CD4-positive, alpha-beta memory T cell (primary cell): ENCODE data around the gene SEL1L3. TPM values are rescaled to one million over a fixed set of nuclear protein-coding genes. Genes with fewer than 3 reads are reported as not detected.

ENCODE experiments used
- CTCF ChIA-PET: fragments of 350-600 bp; sonication (Branson Sonifier 250); formaldehyde crosslinking; loops from one replicate; lab custom pipeline; 2021; ENCODE audit warnings: inconsistent platforms; ENCODE audit not compliant: partially characterized antibody; lab: Charles Lee
- POLR2A ChIA-PET: fragments of 350-600 bp; sonication (Branson Sonifier 250); formaldehyde crosslinking; loops from one replicate; lab custom pipeline; 2021; ENCODE audit not compliant: partially characterized antibody; lab: Charles Lee
- DNase-seq, 5 donors: peaks; one replicate each; pipeline versions ENCODE4 v3.0.0 to v3.0.0-alpha.2; 2020 to 2022; ENCODE audit warnings: mixed read lengths in 1 of 5
- H3K27ac ChIP-seq: one replicate; pipeline ENCODE4 v1.7.0; 2013; ENCODE audit warnings: low read depth, low read length
- H3K27me3 ChIP-seq: 2 replicates; pipeline ENCODE4 v1.7.0; 2013; ENCODE audit warnings: mild to moderate bottlenecking, low read length, moderate library complexity; ENCODE audit not compliant: insufficient read depth
- H3K36me3 ChIP-seq: 2 replicates; pipeline ENCODE4 v1.7.0; 2013; ENCODE audit warnings: mild to moderate bottlenecking, low read length, moderate library complexity; ENCODE audit not compliant: insufficient read depth
- H3K4me1 ChIP-seq: 2 replicates; pipeline ENCODE4 v1.7.0; 2013; ENCODE audit warnings: mild to moderate bottlenecking, low read length, moderate library complexity; ENCODE audit not compliant: insufficient read depth
- H3K4me3 ChIP-seq, 2 donors: one replicate each; pipeline ENCODE4 v1.7.0; 2013; ENCODE audit warnings: low read length in 2 of 2, mild to moderate bottlenecking in 1 of 2
- H3K9me3 ChIP-seq, 2 donors: one replicate each; pipeline ENCODE4 v1.7.0; 2013; ENCODE audit warnings: low read length in 2 of 2, control low read depth in 1 of 2; ENCODE audit not compliant: control insufficient read depth in 1 of 2
- H3K27ac Mint-ChIP-seq, 7 donors: one replicate each; pipeline ENCODE4 v1.8.0; 2020 to 2021; ENCODE audit warnings: mixed read lengths in 7 of 7, mild to moderate bottlenecking in 6 of 7, inconsistent platforms in 3 of 7, moderate library complexity in 3 of 7
- H3K27me3 Mint-ChIP-seq, 2 donors: one replicate each; pipeline ENCODE4 v1.8.0; 2020 to 2021; ENCODE audit warnings: mixed read lengths in 2 of 2
- H3K36me3 Mint-ChIP-seq, 2 donors: one replicate each; pipeline ENCODE4 v1.8.0; 2020 to 2021; ENCODE audit warnings: mixed read lengths in 2 of 2, inconsistent platforms in 1 of 2, mild to moderate bottlenecking in 1 of 2
- H3K4me1 Mint-ChIP-seq, 4 donors: one replicate each; pipeline ENCODE4 v1.8.0; 2020 to 2021; ENCODE audit warnings: mixed read lengths in 4 of 4, mild to moderate bottlenecking in 1 of 4
- H3K4me3 Mint-ChIP-seq, 8 donors: one replicate each; pipeline ENCODE4 v1.8.0; 2020 to 2021; ENCODE audit warnings: mixed read lengths in 8 of 8, mild to moderate bottlenecking in 7 of 8, moderate library complexity in 6 of 8, inconsistent platforms in 3 of 8
- H3K9me3 Mint-ChIP-seq, 8 donors: one replicate each; pipeline ENCODE4 v1.8.0; 2020 to 2021; ENCODE audit warnings: mixed read lengths in 8 of 8, mild to moderate bottlenecking in 5 of 8, inconsistent platforms in 3 of 8, moderate library complexity in 1 of 8
- intact Hi-C: fragments of 100-400 bp; cut with micrococcal nuclease; formaldehyde crosslinking; loops from one replicate; pipeline ENCODE4 v1.15.1; 2023
- polyA plus RNA-seq, 2 donors: library from polyadenylated mRNA; unstranded; fragments of 300-500 nt; fragmentation: Illumina TruSeq; gene quantifications; one replicate each; pipeline ENCODE4 v1.2.3, GENCODE V29; 2021
- total RNA-seq, 2 experiments: library from RNA; stranded (reverse); gene quantifications; one replicate each; pipeline ENCODE4 v1.2.3, GENCODE V29; 2021

SEL1L3 gene
- total and polyA plus RNA-seq, 4 experiments from 2014 or later, result 61.3 to 68.8 (median 62.9) TPM

DNA sequence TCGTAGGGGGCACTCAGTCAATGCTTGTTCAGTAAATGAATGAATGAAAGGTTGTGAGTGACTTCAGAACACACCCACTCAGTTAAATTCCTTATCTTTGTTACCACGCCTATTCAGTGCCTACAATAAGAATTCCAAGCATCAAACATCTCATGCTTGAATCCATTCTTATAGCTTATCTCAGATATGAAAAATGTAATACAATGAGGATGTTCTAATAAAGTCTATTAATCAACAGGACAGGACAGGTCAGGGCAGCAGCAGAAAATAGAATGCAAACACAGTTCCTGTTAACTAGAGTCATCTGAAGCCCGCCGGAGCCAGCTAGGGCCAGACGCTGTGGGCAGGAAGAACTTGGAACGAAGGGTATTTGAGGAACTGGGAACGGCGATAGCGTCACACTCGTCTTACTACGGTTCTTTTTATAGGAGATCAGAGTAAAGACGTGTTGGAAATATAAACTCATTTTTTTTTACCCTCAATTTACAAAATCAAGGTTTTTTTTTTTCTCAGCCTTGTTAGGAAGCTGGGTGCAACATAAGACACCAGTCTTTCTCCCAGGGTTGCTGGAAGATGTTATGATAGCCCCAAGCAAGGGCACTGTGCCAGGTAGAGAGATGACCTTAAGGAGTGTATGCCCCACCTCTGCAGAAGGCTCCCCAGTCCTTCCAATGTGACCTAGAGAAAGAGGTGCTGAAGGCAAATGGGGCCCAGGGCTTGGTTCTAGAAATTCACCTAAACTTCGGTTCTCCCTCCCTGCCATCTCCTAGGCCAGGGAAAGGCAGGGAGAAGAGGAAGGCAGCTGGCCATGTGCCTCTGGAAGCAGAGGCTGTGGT is 48.3 kb downstream of the SEL1L3 start:
- Mint-ChIP-seq H3K9me3 (no peaks in the 10 kb centered on the region), H3K36me3 (peaks cover 65 to 86% of the 10 kb centered on the region in 2 donors), H3K4me3 (no peak overlapping the region), H3K4me1 (peaks cover 0 to 3% (median 1%) of the 10 kb centered on the region in 4 donors), H3K27ac (no peak overlapping the region), H3K27me3 (no peaks in the 10 kb centered on the region)
- no peak overlapping the region for H3K4me3 ChIP-seq
- ChIA-PET CTCF (interaction anchor here (1.1 to 1.3 kb wide), 2 partner anchors 12 to 19 kb away, joined by 3 read pairs; no protein-coding TSS in a partner anchor), POLR2A (interaction anchor here (0.6 kb wide), 1 partner anchor 88 kb away, joined by 4 read pairs; no protein-coding TSS in a partner anchor)
- intact Hi-C loops, result no loop called here
- no peaks in the 10 kb centered on the region for H3K27me3 ChIP-seq
- no peaks in the 10 kb centered on the region for H3K9me3 ChIP-seq
- H3K36me3 ChIP-seq, result peaks cover 48% of the 10 kb centered on the region
- H3K4me1 ChIP-seq, result no peaks in the 10 kb centered on the region
- no peak for DNase-seq
- no peak overlapping the region for H3K27ac ChIP-seq

DNA sequence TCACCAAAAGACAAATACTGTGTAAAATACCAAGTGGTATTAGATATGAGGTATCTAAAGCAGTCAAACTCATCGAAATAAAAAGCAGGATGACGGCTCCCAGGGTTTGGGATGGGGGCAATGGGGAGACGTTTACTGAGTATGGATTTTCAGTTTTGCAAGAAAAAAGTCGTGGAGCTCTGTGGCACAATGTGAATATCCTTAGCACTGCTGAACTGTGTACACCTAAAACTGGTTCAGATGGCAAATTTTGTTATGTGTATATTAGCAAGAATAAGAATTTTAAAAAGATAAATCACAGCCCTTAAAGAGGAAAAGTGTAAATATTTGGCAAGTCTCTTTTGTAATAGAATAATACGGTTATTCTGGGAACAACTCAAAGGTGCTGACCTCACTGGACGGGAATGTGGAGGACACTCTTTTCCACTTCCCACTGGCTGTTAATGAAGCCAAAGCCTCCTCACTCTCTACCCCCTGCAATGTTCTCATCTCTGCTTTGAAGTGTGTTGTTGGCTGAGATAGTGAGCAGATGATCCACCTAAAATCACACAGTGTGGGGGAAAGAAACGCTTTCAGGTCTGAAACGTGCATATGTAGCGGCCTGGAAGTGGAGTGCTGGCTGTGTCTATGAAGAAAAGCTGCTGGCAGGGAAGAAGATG is 49.2 kb downstream of the SEL1L3 start:
- ChIA-PET POLR2A (interaction anchor here (0.6 kb wide), 1 partner anchor 89 kb away, joined by 4 read pairs; no protein-coding TSS in a partner anchor), CTCF (no interaction called here)
- DNase-seq, result no peak
- peaks cover 0 to 3% (median 1%) of the 10 kb centered on the region in 4 donors for H3K4me1 Mint-ChIP-seq
- no peak overlapping the region for H3K27ac ChIP-seq
- H3K4me1 ChIP-seq, result no peaks in the 10 kb centered on the region
- H3K27ac Mint-ChIP-seq, result peak overlapping the region in 2 of 7 donors; percentile 24 to 30
- H3K36me3 ChIP-seq, result peaks cover 42% of the 10 kb centered on the region
- no peaks in the 10 kb centered on the region for H3K27me3 ChIP-seq
- intact Hi-C loops, result no loop called here
- H3K9me3 Mint-ChIP-seq, result no peaks in the 10 kb centered on the region
- H3K27me3 Mint-ChIP-seq, result no peaks in the 10 kb centered on the region
- H3K4me3 Mint-ChIP-seq, result no peak overlapping the region
- no peak overlapping the region for H3K4me3 ChIP-seq
- H3K9me3 ChIP-seq, result no peaks in the 10 kb centered on the region
- peaks cover 57 to 79% of the 10 kb centered on the region in 2 donors for H3K36me3 Mint-ChIP-seq

DNA sequence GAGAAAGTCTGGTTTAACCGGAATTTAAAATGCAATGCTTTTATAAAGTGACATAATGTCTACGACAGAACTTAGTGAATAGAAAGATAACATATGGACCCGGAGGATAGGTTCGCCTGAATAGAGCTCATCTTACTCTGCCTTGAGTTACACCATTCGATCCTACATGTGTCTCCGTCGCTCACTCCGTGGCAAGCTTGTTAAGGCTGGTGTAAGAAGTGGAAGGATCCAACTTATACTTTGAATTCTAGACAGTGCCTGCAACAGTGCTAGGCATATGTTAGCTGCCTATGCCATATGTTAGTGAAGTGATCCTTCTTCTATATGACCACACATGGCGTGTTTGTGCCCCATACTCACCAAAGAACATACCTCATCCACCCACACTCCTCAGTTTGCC is 50.9 kb downstream of the SEL1L3 start:
- Mint-ChIP-seq H3K27me3 (no peaks in the 10 kb centered on the region), H3K9me3 (no peaks in the 10 kb centered on the region), H3K36me3 (peaks cover 57 to 75% of the 10 kb centered on the region in 2 donors), H3K4me1 (peaks cover 0 to 3% (median 1%) of the 10 kb centered on the region in 4 donors), H3K4me3 (no peak overlapping the region), H3K27ac (peak overlapping the region in 1 of 7 donors; percentile 12)
- no peaks in the 10 kb centered on the region for H3K27me3 ChIP-seq
- intact Hi-C loops, result no loop called here
- no peaks in the 10 kb centered on the region for H3K9me3 ChIP-seq
- DNase-seq, result no peak
- H3K4me3 ChIP-seq, result no peak overlapping the region
- no peak overlapping the region for H3K27ac ChIP-seq
- CTCF ChIA-PET, result interaction anchor here (0.6 kb wide), 1 partner anchor 1075 kb away, joined by 3 read pairs; no protein-coding TSS in a partner anchor
- no peaks in the 10 kb centered on the region for H3K4me1 ChIP-seq
- POLR2A ChIA-PET, result no interaction called here
- H3K36me3 ChIP-seq, result peaks cover 38% of the 10 kb centered on the region

DNA sequence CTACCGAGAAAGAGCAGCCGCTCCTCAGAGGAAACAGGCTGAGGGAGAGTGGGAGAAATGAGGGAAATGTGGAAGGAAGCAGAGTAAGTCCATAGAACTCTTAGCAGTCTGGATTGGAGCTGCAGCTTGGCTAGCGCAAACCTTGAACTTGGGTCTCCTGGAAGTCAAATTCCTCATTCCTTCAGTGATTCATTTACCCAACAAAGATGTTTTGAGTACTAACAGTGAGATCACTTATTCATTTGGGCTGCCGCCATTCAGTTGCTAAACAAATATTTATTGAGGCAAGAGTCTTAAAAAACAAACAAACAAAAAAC is 51.5 kb downstream of the SEL1L3 start:
- no peaks in the 10 kb centered on the region for H3K9me3 Mint-ChIP-seq
- CTCF ChIA-PET, result no interaction called here
- POLR2A ChIA-PET, result no interaction called here
- no peaks in the 10 kb centered on the region for H3K27me3 Mint-ChIP-seq
- Histone ChIP-seq H3K9me3 (no peaks in the 10 kb centered on the region), H3K4me3 (no peak overlapping the region), H3K27ac (no peak overlapping the region), H3K4me1 (no peaks in the 10 kb centered on the region), H3K27me3 (no peaks in the 10 kb centered on the region), H3K36me3 (peaks cover 38% of the 10 kb centered on the region)
- peaks cover 0 to 2% (median under 1%) of the 10 kb centered on the region in 4 donors for H3K4me1 Mint-ChIP-seq
- DNase-seq, result no peak
- peaks cover 57 to 75% of the 10 kb centered on the region in 2 donors for H3K36me3 Mint-ChIP-seq
- H3K4me3 Mint-ChIP-seq, result no peak overlapping the region
- intact Hi-C loops, result no loop called here
- no peak overlapping the region for H3K27ac Mint-ChIP-seq

DNA sequence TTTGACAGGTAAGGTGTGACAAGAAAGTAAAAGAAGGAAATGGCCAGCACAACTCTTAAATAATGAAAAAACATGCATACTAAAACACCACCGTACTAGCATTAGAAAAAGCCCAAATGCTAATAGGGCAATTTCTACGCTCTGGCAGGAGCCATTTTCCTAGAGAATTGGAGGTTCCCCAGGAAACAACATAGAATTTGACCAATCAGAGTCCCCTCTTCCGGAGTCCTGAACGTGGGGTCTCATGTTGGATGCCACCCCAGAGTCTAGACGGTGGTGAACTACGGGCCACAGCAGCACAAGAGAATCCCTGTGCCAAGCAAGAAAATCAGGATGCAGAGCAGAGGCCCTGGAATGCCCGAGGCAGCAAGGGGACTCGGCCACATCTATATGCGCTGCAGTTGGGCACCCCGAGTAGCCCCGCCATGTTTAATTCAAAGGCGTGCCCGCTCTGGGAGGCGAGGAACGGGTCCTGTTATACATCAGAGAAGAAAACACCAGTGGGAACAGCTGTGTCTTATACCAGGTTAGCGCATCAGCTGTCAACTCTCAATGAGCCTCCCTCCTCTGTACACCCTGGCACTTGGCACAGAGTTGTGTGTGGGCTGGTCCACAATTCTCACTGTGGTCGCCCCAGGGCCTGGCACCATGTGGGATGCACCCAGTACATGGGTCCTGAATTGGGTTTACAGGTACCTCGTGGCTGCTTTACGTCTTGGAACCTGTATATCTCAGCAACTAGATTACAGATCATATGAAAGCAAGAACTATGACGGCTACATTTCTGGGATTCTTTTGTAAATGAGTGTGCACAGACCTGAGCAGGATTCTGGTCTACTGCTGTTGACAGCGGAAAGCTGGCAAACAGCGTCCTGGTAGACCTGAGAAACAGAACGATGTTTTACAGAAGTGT is 52.1 kb downstream of the SEL1L3 start:
- intact Hi-C loops, result no loop called here
- Mint-ChIP-seq H3K4me1 (peaks cover 0 to 2% (median 0%) of the 10 kb centered on the region in 4 donors), H3K27me3 (no peaks in the 10 kb centered on the region), H3K4me3 (no peak overlapping the region), H3K9me3 (no peaks in the 10 kb centered on the region), H3K27ac (no peak overlapping the region), H3K36me3 (peaks cover 57 to 72% of the 10 kb centered on the region in 2 donors)
- Histone ChIP-seq H3K4me3 (no peak overlapping the region), H3K36me3 (peaks cover 38% of the 10 kb centered on the region), H3K9me3 (no peaks in the 10 kb centered on the region), H3K27me3 (no peaks in the 10 kb centered on the region), H3K4me1 (no peaks in the 10 kb centered on the region), H3K27ac (no peak overlapping the region)
- CTCF ChIA-PET, result no interaction called here
- DNase-seq, result no peak
- POLR2A ChIA-PET, result no interaction called here

DNA sequence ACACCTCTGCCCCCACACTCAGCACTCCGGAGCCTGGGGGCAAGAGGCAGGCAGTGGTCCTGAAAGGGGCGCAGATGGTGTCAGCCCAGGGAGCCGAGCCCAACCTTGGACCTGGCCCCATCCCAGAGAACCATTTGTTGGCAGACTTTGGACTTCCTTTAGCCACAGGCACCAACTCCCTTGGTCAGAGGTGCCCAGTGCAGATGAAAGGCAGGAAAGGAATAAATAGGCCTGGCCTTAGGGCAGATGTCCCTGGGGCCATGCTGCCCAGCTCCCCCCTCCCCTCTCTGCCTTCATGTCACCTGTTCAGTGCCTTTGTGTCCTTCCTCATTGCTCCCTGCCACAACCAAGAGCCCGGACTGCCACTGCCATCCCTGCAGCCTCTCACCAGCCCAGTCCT is 52.8 kb downstream of the SEL1L3 start:
- Histone ChIP-seq H3K9me3 (no peaks in the 10 kb centered on the region), H3K36me3 (peaks cover 42% of the 10 kb centered on the region), H3K27ac (no peak overlapping the region), H3K4me3 (no peak overlapping the region), H3K27me3 (no peaks in the 10 kb centered on the region), H3K4me1 (no peaks in the 10 kb centered on the region)
- Mint-ChIP-seq H3K27me3 (no peaks in the 10 kb centered on the region), H3K4me3 (no peak overlapping the region), H3K27ac (no peak overlapping the region), H3K4me1 (peaks cover 0 to 2% (median 0%) of the 10 kb centered on the region in 4 donors), H3K36me3 (peaks cover 62 to 71% of the 10 kb centered on the region in 2 donors), H3K9me3 (no peaks in the 10 kb centered on the region)
- intact Hi-C loops, result no loop called here
- no peak for DNase-seq
- ChIA-PET POLR2A (no interaction called here), CTCF (no interaction called here)
